Kidney tubule cell (primary cell): ENCODE data around the gene DOK6.

Experiments used
- DNase-seq: peaks from one replicate; pipeline ENCODE4 v3.0.0-alpha.2; 2018; ENCODE audit warnings: low spot score

Gene DOK6

GRCh38 chr18:69752737-69753380 lies 352.2 kb downstream of the DOK6 start:
- no peak for DNase-seq

- DNase-seq = no peak
Measured at GRCh38 chr18:69754108-69754507, 353.4 kb downstream of the DOK6 start.

- no peak for DNase-seq
Measured at GRCh38 chr18:69755041-69755440, 354.4 kb downstream of the DOK6 start.

- DNase-seq = no peak
Measured at GRCh38 chr18:69755856-69756496, 355.3 kb downstream of the DOK6 start.

DNA sequence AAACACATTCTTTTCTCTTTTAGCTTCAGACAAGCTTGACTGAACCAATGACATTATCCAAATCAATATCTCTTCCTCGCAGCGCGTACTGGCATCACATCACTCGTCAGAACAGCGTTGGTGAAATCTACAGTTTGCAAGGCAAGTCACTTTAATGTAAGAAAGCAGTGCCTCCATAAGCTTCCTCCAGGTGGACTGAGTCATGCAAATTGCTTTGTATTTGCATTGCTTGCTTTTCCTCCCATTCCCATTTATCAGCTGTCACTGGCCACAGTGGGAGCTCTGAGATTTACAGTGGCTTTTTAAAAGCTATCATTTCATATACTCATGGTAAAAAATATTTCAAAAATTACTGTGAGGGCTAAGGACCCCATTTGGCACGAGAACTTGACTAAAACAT lies 357.0 kb downstream of the DOK6 start:
- DNase-seq = no peak

DNA sequence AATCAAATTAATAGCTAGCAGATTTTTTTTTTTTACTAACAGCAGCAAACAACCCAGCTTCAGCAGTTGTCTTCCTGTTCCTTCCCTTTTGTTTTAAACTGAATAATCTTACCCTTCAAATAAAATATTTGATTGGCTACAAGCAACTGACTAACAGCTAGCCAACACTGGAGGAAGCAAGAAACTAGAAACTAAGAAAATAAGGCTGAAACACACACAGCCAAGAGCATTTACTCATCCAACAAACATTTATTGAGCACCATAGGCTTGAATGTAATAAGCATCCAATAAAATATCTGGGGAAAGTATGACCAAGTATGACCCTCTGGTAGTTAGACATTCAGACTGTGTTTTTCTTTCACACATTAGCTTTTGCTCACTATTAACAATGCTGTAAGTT lies 357.8 kb downstream of the DOK6 start:
- peak; percentile 5 for DNase-seq

- no peak for DNase-seq
Measured at GRCh38 chr18:69759046-69759445, 358.4 kb downstream of the DOK6 start.

DNA sequence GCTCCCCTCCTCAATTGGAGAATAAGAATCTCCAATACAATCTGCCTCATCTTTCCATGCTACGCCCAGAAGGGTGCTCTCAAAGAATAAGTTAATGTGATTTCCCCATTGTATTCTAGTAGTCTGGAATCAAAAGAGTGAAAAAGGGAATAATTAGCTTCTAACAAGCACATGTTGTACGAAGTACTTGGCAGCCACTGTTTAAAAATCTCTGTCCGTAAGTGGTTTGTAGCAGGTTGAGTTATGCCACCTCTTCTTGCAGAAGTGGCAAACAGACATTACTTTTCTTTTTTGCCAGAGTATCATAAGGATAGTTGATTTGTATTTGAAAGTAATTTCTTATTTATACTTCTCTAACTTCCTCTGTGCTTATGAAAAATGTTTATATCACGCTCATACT lies 362.3 kb downstream of the DOK6 start:
- no peak for DNase-seq

- DNase-seq = no peak
Measured at GRCh38 chr18:69763821-69764220, 363.1 kb downstream of the DOK6 start.

DNA sequence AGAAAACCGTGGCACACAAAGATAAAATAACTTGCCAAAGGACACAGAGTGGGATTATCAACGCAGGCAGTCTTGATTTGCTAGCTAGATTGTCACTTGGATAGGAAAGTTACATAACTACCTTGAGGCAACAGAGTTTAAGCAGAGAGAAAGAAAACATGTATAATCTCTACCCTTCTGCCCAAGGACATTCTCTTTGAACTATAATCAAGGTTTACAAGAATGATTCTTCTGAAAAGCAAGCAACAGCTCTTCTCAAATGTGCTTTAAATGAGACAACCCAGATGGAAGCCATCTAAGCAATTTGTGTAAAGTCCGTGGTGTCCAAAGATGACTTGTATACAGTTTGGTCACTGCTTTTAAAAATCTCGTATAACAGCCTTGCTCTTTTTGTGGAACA lies 369.6 kb downstream of the DOK6 start:
- no peak for DNase-seq

GRCh38 chr18:69774831-69775230 lies 374.1 kb downstream of the DOK6 start:
- no peak for DNase-seq

DNA sequence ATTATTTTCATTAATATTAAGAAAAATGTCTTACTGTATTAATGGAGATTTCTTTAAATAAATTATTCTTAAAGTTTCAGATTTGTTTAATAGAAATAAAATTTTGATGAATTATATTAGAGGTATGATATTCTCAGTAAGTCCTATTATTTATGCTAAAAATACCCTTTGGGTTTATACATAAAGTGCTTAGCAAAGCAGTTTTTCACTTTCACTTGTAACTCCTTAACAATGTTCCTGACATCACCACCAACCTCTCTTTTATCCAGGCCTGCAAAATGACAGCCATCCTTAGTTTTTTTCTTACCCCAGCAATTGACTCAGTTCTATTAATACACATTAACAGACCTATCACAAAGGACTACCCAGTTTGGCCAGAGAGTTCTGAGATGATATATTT lies 376.6 kb downstream of the DOK6 start:
- no peak for DNase-seq

DNA sequence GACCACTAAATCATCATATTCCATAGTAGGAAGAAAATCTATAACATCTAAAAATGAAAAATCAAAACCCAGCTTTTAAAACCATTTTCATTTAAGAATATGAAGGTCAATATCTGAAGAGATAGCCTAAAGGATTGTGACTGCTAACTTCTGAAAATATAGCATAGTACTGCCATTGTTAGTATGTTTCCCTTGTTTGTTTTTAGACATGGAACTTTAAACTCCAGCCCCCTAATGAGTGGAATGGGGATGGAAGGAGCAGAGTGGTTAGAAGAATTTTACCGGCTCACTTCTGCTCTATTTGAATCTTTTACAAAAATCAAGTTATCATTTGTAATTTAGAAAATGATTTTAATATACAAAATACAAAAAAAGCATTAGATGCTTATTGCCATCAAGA lies 378.0 kb downstream of the DOK6 start:
- DNase-seq = no peak

DNA sequence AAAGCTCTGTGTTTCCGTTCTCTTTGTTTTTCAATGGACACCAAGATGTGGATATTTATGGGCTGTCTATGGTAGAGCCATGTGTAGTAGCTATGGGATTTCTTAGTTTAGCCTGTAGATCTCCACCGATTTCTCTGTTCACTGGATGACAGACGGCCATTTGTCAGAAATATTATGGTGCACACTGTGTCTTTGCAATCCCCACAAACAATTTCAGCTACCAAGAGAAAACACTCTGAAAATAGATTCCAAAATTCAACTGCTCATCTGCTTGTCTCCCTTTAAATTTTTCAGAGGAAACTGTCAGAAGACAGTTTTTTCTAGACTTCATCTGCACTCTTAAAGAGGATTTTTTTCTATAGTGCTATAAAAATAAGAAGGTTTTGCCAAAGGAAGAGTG lies 380.2 kb downstream of the DOK6 start:
- no peak for DNase-seq

DNA sequence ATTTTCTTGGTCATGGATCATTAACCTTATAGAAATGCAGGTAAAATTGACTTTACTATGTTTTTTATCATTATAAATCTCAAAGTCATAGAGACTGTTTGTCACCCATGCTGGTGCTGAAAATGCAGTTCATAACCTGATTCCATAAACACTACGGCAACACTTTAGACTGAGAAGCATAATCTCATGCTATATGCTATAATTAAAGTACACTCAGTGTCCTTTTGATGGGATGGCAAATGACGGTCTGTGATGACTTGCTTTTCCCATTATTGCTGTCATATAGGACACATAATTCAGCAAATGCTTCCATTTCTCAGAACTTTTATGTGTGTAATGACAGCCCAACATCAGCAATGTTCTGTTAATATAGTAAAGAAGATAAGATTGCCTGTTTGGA lies 384.1 kb downstream of the DOK6 start:
- no peak for DNase-seq

GRCh38 chr18:69785466-69785865 lies 384.8 kb downstream of the DOK6 start:
- DNase-seq = no peak

GRCh38 chr18:69786427-69786826 lies 385.7 kb downstream of the DOK6 start:
- DNase-seq = no peak

- peak; percentile 58 for DNase-seq
Measured at GRCh38 chr18:69787825-69788547, 387.3 kb downstream of the DOK6 start.

- DNase-seq = no peak
Measured at GRCh38 chr18:69789794-69790193, 389.1 kb downstream of the DOK6 start.

GRCh38 chr18:69790649-69791048 lies 390.0 kb downstream of the DOK6 start:
- DNase-seq = no peak

- peak; percentile 9 for DNase-seq
Measured at GRCh38 chr18:69795791-69796190, 395.1 kb downstream of the DOK6 start.

GRCh38 chr18:69804776-69805501 lies 404.3 kb downstream of the DOK6 start:
- no peak for DNase-seq

- DNase-seq = no peak
Measured at GRCh38 chr18:69808399-69808798, 407.7 kb downstream of the DOK6 start.
